GM12891 (cell line): Measurements from ENCODE around the gene CARM1.

ENCODE experiments used
- PAX5 ChIP-seq: IDR thresholded peaks from 2 replicates; pipeline ENCODE4 v1.6.1; 2011; ENCODE audit warnings: low read length, moderate library complexity, mild to moderate bottlenecking; ENCODE audit not compliant: insufficient read depth, severe bottlenecking
- POLR2A ChIP-seq: IDR thresholded peaks from 2 replicates; pipeline ENCODE4 v1.6.1; 2011; ENCODE audit warnings: low read depth, low read length, control low read depth
- POLR2AphosphoS5 ChIP-seq: IDR thresholded peaks from 2 replicates; pipeline ENCODE4 v1.6.1; 2011; ENCODE audit warnings: low read depth, low read length, control low read depth
- TAF1 ChIP-seq: IDR thresholded peaks from 2 replicates; pipeline ENCODE4 v1.6.1; 2011; ENCODE audit warnings: low read depth, low read length, control low read depth

GRCh38 chr19:10952809-10953208 is 81.5 kb downstream of the CARM1 start:
- TF ChIP-seq POLR2A: no peak
- no peak for TF ChIP-seq POLR2AphosphoS5
- TF ChIP-seq PAX5: no peak
- TF ChIP-seq TAF1: no peak
